HG03558 (cell line): ENCODE measurements around the gene OTUD3.
"Not testable (repeated sequence)": the region's sequence is repeated elsewhere in the genome, so short reads cannot be mapped to it uniquely, and the experiment has no call there.

Source experiments
- ATAC-seq: cut with Tn5 transposase; IDR thresholded peaks from one replicate; pipeline ENCODE4 v1.9.1; 2021; ENCODE audit warnings: moderate number of reproducible peaks; ENCODE audit not compliant: unreplicated experiment; ENCODE audit errors: extremely low read depth

Gene OTUD3

DNA sequence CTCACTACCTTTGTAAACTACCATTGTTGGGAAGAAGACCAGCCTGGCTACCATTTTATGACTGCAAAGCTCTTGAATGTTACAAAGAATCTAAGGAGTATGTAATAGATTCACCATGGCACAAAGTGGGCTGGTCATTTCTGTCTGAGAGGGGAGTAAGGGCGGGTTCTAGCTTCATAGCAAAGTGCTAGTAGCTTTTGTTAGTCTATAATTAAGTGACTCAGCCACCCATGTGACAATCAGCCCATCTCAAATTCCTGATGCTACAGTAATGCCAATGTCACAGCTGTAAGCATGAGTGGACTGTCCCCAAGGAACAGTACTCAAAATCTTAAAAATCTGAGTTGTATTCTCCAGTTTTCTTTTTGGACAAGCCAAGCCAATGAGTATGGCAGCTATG, 15.4 kb upstream of the OTUD3 start:
- no peak for ATAC-seq

- not testable (repeated sequence) for ATAC-seq
Measured at GRCh38 chr1:19868575-19868974, 13.6 kb upstream of the OTUD3 start.

DNA sequence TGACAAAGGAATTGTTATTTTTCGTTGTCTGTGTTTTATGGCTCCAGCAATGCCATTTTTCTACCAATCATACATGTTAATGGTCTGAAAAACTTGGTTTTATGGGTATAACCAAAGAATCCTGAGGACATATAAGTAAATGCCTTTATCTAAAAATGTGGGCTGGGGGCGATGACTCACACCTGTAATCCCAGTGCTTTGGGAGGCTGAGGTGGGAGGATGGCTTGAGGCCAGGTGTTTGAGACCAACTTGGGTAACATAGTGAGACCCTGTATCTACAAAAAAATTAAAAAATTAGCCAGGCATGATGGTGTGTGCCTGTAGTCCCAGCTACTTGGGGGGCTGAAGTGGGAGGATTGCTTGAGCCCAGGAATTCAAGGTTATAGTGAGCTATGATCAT, 12.7 kb upstream of the OTUD3 start:
- not testable (repeated sequence) for ATAC-seq

- no peak for ATAC-seq
Measured at GRCh38 chr1:19869929-19870328, 12.3 kb upstream of the OTUD3 start.

GRCh38 chr1:19872190-19872589, 10.0 kb upstream of the OTUD3 start:
- no peak for ATAC-seq

- no peak for ATAC-seq
Measured at GRCh38 chr1:19877181-19877750, 4.9 kb upstream of the OTUD3 start.

DNA sequence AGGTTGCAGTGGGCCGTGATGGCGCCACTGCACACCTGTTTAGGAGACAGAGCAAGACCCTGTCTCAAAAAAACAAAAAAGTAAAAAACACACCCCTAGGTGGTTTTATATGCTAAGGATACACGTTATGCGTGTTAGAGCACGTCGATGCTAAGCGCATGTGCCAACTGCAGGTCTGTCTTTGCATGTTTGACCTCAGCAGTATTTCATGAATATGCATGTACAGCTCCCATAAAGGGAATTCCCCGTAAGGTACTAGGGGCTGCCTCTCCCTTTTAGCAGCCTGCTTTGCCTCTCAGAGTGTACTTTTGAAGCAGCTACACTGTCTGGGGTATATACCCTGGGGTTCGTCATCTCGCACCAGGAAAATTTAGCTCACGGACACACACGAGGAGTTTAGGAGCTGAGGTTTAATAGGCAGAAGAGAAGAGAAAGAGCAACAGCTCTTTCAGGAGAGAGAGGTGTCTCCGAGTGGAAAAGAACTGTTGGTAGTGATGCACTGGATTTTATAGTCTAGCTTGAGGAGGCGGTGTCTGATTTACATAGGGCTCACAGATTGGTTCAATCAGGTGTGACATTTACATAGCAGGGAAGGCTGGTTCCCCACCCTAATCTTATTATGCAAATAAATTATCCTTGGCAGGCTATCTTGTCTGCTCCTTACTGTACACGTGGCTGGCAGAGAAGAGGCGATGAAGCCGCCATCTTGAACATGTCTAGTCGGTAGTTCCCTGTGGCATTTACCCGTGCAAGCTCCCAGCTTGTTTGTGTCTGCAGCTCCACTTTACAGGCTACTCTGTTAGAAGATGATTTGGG, 4.2 kb upstream of the OTUD3 start:
- ATAC-seq = no peak

- ATAC-seq = no peak
Measured at GRCh38 chr1:19878637-19878985, 3.6 kb upstream of the OTUD3 start.

- no peak for ATAC-seq
Measured at GRCh38 chr1:19879227-19879626, 3.0 kb upstream of the OTUD3 start.

- ATAC-seq = no peak
Measured at GRCh38 chr1:19879661-19880060, 2.5 kb upstream of the OTUD3 start.

DNA sequence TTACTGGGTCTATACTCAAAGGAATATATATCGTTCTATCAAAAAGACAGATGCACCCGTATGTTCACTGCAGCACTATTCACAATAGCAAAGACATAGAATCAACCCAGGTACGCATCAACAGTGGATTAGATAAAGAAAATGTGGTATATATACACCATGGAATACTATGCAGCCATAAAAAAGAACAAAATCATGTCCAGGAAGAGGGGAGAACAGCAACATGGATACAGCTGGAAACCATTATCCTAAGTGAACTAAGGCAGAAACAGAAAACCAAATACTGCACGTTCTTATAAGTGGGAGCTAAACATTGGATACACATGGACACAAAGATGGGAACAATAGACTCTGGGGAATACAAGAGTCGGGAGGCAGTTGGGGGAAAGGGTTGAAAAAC, 1.4 kb upstream of the OTUD3 start:
- not testable (repeated sequence) for ATAC-seq

DNA sequence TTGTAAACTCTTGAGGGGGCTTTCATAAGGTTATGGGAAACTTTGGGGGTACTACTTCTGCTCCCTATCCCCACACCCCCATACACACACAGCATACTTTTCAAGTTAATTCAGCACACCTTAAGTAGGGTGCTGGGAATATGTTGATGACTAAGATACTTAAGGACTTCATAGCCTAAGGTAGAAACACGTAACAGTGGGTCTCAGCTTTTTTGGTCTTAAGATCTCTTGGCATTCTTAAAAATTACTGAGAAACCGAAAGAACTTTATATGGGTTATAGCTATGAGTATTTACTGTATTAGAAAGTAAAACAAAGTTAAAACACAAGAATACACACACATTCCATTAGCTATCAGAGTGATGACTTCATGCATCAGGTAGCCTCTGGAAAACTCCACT, 2.1 kb downstream of the OTUD3 start:
- no peak for ATAC-seq

GRCh38 chr1:19885821-19886220, 3.6 kb downstream of the OTUD3 start:
- no peak for ATAC-seq

GRCh38 chr1:19888112-19888511, 5.9 kb downstream of the OTUD3 start:
- no peak for ATAC-seq

GRCh38 chr1:19889656-19890055, 7.5 kb downstream of the OTUD3 start:
- ATAC-seq = no peak

- ATAC-seq = no peak
Measured at GRCh38 chr1:19892129-19892528, 9.9 kb downstream of the OTUD3 start.

DNA sequence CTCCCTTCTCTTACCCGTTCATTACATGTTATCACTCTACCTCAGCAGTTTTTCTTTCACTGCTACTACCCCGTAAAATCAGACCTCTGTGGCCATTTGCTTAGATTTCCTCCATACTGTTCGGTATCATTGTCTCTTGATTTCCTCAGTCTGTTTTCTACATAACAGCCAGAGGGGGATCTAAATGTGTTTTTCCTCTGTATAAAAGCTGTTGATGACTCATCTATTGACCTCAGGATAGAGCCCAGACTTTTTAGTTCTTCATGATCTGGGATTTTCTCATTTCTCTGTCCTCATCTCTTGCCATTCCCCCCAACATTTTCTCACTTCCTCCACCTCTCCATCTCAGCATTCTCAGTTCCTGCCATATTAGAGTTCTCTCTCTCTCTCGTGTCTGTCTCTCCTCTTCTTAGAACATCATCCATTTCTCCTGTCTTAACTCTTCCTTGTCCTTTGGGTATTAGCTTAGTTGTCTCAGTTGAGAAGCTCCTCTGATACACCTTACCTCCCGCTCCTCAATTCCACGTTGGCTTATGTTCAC, 10.5 kb downstream of the OTUD3 start:
- ATAC-seq = no peak

DNA sequence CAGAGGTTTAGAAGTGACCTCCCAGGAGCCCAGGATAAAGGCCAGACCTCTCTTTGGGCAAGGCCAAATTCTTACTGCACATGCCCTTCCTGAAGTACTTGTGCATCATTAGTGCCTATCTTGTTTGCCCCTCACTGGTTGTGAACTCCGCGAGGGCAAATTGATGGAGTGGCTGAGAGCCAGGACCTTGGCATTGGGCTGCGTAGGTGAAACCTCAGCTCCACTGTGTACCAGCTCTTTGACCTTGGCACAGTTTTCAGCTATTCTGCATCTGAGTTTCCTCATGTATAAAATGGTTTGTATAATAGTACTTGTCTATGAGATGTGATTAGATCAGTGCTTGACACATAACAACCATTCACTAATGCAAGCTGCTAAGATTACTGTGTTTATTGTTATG, 11.5 kb downstream of the OTUD3 start:
- ATAC-seq = no peak

DNA sequence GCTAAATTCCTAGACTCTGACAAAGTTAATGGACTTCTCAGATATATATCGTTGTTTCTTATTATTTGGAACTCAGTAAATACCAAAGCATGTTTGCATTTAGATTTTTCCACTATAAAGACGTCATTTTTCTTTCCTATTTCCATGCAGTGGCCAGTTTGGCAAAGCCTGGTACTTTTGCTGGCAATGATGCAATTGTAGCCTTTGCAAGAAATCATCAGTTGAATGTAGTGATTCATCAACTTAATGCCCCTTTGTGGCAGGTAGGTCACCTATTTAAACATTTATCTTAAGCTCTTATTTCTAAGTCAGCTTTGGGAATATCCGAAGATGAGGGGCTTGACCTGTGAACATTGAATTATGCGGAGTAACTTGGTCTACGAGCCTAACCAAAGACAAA, 12.0 kb downstream of the OTUD3 start:
- no peak for ATAC-seq

- ATAC-seq = no peak
Measured at GRCh38 chr1:19901653-19902052, 19.5 kb downstream of the OTUD3 start.

DNA sequence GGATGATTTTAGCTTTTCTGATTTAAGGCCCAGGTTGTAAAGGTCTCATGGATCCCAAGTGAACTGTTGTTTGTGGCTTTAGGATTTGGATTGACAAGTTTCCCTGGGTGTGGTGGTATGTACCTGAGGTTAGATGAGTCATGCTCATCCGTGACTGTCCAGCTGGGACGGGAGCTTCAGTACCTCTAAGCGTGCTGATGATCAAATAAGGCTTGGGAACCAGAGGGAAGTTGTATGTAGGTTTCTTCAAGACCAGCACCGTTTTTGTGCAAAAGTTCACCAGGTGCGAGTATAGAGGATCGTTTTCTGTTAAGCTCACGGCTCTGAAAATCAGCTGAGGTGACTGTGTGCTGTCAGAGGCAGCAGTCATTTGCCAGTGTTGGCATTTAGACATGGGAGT, 21.4 kb downstream of the OTUD3 start:
- ATAC-seq = no peak

DNA sequence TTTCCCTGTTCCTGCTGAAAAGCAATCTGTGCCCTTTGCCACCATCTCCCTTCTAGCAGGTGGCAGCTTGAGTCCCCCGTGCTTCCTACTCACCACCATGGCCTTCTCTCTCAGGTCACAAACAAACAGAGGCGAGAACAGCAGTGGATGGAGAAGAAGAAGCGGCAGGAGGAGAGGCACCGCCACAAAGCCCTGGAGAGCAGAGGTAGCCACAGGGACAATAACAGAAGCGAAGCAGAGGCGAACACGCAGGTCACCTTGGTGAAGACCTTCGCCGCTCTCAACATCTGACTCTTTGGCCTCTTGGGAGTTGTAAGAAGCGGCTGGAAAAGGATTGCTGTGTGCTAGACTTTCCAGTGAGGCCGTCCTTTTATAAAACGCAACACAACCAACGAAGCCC, 25.3 kb downstream of the OTUD3 start:
- ATAC-seq = no peak
